Daoy (cell line): ENCODE measurements around the gene COX6A1. TPM values are rescaled to one million over a fixed set of nuclear protein-coding genes. Genes with fewer than 3 reads are reported as not detected.

ENCODE experiments used
- total RNA-seq: library from RNA; depleted of rRNA; stranded (reverse); fragments of >200 nt; shearing (Covaris generic); gene quantifications from 2 replicates; pipeline ENCODE4 v1.2.3, GENCODE V29; 2014; rRNA removed

The COX6A1 gene
- total RNA-seq, 1 experiment from 2014 or later = 961 TPM

Other genes with a start within 250 kb of the COX6A1 start
- gene GCN1, start 243.4 kb upstream of the COX6A1 start, total RNA-seq = 106 and 117 TPM in 2 replicates
- gene RPLP0, start 237.0 kb upstream of the COX6A1 start, total RNA-seq = 3,089 and 3,166 TPM in 2 replicates
- 57.8 and 61.8 TPM in 2 replicates for gene PXN, start 172.4 kb upstream of the COX6A1 start, total RNA-seq
- under 0.01 TPM in 2 replicates for gene RNU4-2, start 146.2 kb upstream of the COX6A1 start, total RNA-seq
- under 0.01 TPM in 2 replicates for gene RNU4-1, start 144.9 kb upstream of the COX6A1 start, total RNA-seq
- gene SIRT4, start 135.8 kb upstream of the COX6A1 start, total RNA-seq = 1.8 and 5.6 TPM in 2 replicates
- gene PLA2G1B, start 110.3 kb upstream of the COX6A1 start, total RNA-seq = not detected in 2 replicates
- 0.33 and 3.1 TPM in 2 replicates for gene MSI1, start 68.9 kb upstream of the COX6A1 start, total RNA-seq
- 34.3 and 50.1 TPM in 2 replicates for gene TRIAP1, start 8.3 kb downstream of the COX6A1 start, total RNA-seq
- gene GATC, start 8.3 kb downstream of the COX6A1 start, total RNA-seq = 30.8 and 35.4 TPM in 2 replicates
- gene SRSF9, start 31.6 kb downstream of the COX6A1 start, total RNA-seq = 267 and 282 TPM in 2 replicates
- gene DYNLL1, start 58.0 kb downstream of the COX6A1 start, total RNA-seq = 483 and 582 TPM in 2 replicates
- gene COQ5, start 91.0 kb downstream of the COX6A1 start, total RNA-seq = 55.1 and 67.4 TPM in 2 replicates
- 74.5 and 92.7 TPM in 2 replicates for gene RNF10, start 96.2 kb downstream of the COX6A1 start, total RNA-seq
- gene POP5, start 143.3 kb downstream of the COX6A1 start, total RNA-seq = 96.2 and 96.8 TPM in 2 replicates
- 0.17 TPM in 1 of 2 replicates, not detected in the other for gene CABP1, start 202.5 kb downstream of the COX6A1 start, total RNA-seq
- gene MLEC, start 249.0 kb downstream of the COX6A1 start, total RNA-seq = 93.7 and 108 TPM in 2 replicates